NCI-H187 treated with DMSO at 0.1 percent for 48 hours (cell line): ENCODE data around the gene LGR6.
"Not testable (repeated sequence)": the region's sequence is repeated elsewhere in the genome, so short reads cannot be mapped to it uniquely, and the experiment has no call there.

Source experiments
- DNase-seq: peaks from one replicate; lab custom pipeline; 2025; lab: John Stamatoyannopoulos, UW

LGR6 gene

GRCh38 chr1:202193614-202194327 lies at the start of gene LGR6:
TSS of gene LGR6 (plus strand) at chr1:202193799. CDS start at chr1:202193990, 191 bp downstream.
- DNase-seq: no peak

GRCh38 chr1:202144402-202145067 lies 49.1 kb upstream of the LGR6 start, which contains the start of gene ARL8A:
TSS of gene ARL8A (minus strand) at chr1:202144737. CDS start at chr1:202144572, 165 bp downstream.
- DNase-seq: no peak

GRCh38 chr1:202145068-202145743 lies 48.4 kb upstream of the LGR6 start:
- DNase-seq: no peak

DNA sequence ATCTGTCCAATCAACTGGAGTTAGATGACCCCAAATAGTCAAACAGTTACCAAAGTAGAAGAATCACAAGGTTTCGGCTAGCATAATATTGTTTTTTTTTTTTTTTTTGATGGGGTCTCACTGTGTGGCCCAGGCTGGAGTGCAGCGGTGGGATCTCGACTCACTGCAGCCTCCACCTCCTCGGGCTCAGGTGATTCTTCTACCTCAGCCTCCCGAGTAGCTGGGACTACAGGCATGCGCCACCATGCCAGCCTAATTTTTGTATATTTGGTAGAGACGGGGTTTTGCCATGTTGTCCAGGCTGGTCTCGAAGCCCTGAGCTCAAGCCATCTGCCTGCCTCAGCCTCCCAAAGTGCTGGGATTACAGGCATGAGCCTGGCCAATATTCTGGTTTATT lies 47.9 kb upstream of the LGR6 start:
- not testable (repeated sequence) for DNase-seq

- no peak for DNase-seq
These were observed 47.3 kb upstream of the LGR6 start for GRCh38 chr1:202146279-202146678.

DNA sequence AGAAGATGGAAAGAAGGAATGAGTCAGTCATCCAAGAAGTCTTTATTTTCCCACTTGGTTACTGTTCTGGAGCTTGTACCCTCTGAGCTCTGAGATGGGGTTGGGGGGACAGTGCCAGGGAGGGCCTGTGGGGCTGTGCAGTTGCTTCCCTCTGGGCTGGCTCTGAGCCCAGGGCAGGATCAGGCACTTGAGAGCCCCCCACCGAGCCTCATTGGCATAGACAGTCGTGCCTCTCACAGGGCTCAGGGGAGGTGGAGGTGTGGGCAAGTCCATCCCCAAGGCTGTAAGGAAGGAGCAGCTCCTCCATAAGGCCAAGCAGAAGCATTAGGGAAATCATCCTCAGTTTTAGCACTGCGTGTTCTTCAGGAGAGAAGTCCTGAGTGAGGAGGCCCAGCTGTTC lies 46.6 kb upstream of the LGR6 start:
- no peak for DNase-seq

DNA sequence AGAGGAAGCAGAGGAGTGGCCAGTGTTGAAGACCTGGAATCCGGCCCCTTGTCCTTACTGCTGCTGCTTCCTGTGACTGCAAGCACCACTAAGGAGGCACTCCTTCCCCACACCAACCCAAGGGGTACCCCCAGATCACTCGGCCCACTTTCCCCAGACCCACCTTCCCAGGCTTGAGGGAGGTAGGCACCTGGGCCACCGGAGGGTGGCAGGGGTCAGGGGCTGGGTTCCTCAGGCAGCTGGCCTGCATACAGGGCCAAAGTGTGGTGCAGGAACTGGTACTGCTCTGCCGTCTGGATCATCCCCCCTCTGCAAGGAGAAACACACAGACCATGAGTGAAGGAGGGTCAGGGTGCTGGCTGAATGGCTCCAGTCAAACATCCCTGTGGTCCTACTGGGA lies 45.2 kb upstream of the LGR6 start:
- no peak for DNase-seq

- DNase-seq: no peak
These were observed 44.0 kb upstream of the LGR6 start for GRCh38 chr1:202149566-202149965.

- no peak for DNase-seq
These were observed 43.4 kb upstream of the LGR6 start for GRCh38 chr1:202150187-202150586.

DNA sequence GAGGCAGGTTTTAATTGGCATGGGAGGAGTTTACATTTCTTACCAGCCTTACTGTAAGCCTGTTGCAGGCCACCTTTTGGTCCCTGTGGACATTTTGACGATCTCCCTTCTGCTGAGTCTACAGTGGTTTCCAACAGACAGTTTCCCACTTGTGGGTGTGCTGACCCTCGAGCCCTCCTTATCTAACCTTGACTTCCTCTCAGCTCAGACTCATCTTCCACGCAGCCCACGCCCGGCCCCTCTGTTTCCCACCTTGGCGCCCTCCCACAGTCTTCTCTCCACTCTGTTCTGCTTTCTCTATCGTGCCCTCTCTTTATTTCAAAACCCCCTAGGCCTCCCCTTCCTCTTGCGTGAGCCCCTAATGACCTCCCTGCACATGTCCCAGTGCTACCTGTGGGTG lies 43.0 kb upstream of the LGR6 start:
- DNase-seq: no peak

DNA sequence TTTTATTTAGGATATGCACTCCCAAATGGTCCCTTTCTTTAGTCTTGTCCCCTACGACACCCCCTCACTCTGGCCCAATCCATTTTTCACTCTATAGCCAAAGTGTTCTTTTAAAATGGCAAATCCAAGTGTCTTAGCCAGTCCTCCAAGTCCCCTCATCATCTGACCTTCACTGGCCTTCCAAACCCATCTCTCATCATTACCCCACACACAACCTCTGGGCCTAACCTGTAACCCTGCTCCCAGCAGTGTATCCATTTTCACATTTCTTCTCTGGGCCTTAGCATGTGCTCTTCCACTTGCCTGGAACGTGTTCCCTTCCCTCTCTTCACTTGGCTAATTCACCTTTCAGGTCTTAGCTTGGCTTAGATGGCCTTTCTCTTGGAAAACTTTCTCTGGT lies 42.6 kb upstream of the LGR6 start:
- no peak for DNase-seq

DNA sequence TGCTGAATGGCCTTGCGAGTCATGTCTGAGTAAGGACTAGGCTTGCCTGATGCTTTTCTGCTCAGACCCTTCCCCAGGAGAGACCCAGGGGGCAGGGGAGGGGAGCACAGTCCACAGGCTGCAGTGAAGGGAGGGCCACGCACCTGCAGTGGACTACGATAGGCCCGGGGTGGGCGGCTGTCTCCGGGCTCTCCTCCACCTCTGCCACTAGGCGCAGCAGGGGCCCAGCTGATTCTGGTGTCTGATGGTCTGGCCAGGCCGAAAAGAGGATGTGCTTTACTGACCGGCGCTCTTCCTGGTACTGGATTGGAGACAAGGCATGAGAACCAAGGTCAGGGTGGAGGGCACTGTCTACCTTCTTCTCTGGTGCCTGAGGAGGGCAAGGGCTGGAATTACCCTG lies 41.2 kb upstream of the LGR6 start:
- DNase-seq: no peak

- DNase-seq: no peak
These were observed 40.3 kb upstream of the LGR6 start for GRCh38 chr1:202153284-202153683.

DNA sequence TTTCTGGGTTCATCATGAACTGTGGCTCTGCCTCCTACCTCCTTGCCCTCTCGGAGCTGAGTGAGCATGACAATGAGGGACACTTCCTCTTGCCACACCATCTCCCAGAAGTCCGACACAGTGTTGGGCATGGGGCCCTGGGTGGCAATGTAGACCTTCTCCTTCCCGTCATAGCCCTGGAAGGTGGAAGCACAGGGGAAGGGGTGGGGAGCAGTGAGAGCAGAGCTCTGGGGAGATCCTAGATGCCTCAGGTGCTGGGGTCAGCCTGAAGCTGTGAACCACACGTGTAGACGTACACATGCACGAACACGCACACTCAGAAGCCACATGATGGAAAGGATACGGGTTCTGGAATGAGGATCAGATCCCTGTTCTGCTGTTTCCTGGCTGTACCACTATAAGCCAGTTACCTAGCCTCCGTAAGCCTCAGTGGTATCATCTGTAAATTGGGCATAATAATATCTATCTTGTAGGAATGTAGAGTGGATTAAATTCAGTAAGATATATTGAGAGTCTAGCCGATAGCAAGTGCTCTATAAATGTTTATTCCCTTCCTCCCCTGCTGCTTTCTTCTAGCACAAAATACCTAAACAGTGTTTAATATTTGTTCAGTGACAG lies 39.3 kb upstream of the LGR6 start:
- no peak for DNase-seq

GRCh38 chr1:202154766-202155477 lies 38.7 kb upstream of the LGR6 start:
- peak; percentile 92 for DNase-seq

GRCh38 chr1:202155478-202156021 lies 38.0 kb upstream of the LGR6 start:
- DNase-seq: no peak

- no peak for DNase-seq
These were observed 37.0 kb upstream of the LGR6 start for GRCh38 chr1:202156590-202156989.

DNA sequence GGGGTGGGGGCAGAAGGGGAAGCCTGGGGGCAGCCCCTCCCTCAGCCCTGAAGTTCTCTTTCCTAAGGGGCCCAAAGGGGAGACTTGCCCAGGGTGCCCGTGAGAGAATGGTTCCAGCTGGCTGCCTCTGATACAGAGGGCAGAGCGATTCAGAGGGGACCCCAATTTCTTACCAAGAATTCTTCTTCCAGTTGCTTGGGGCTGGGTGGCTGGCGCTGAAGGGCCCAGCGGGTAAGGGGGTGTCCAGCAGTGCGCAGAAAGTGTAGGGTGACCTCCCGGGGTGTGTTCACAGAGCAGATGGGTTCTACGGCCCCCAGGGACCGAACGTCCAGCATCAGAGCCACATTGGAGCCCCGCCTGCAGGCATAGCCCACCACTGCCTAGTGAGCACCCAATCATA lies 35.7 kb upstream of the LGR6 start:
- no peak for DNase-seq

DNA sequence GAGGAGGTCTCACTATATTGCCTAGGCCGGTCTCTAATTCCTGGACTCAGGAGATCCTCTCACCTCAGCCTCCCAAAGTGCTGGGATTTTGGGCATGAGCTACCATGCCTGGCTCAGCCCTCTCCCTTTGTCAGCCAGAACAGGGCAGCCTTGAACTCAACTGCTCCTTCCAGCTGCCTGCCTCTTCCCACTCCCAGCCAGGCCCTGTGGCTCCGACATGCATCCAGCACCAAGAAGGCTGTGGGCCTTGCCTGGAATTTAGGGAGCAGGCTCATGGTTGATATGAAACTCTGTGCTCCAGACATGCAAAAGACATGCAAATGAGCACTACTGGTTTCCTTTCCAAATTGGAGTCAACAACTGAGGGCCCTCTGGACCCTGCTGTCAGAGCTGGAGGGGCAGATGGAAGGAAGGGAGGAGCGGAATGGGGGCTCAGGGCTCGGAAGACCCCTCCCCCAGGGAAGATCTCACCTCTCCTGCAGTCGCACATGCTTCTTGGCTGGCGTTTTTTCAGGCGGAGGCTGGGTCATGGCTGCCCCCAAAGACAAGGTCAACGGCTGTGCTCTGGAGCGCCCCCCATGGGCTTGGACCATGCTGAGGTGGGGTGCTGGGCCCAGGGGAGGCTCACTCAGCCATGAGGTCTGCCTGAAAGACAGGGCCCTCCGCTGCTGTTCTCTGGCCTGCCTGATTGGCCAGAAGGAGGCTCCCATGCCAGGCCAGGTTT lies 34.6 kb upstream of the LGR6 start:
- no peak for DNase-seq

GRCh38 chr1:202159534-202160371 lies 33.8 kb upstream of the LGR6 start:
- no peak for DNase-seq
